NCI-H2081 treated with DMSO at 0.1 percent for 48 hours (cell line): ENCODE measurements around the gene HEMK1.

Experiments used
- DNase-seq: peaks from one replicate; lab custom pipeline; 2025; lab: John Stamatoyannopoulos, UW

The HEMK1 gene

GRCh38 chr3:50616770-50617095 lies 47.4 kb downstream of the HEMK1 start:
- DNase-seq = peak; percentile 3

GRCh38 chr3:50617096-50617791 lies 47.9 kb downstream of the HEMK1 start, which contains the start of gene MAPKAPK3:
Gene MAPKAPK3 (plus strand): TSS chr3:50617151. CDS start chr3:50617566, 415 bp downstream.
- DNase-seq = no peak

GRCh38 chr3:50617911-50618481 lies 48.7 kb downstream of the HEMK1 start:
- no peak for DNase-seq

GRCh38 chr3:50620420-50620819 lies 51.1 kb downstream of the HEMK1 start:
- no peak for DNase-seq

GRCh38 chr3:50620820-50621219 lies 51.5 kb downstream of the HEMK1 start:
- DNase-seq = no peak

GRCh38 chr3:50622881-50623280 lies 53.6 kb downstream of the HEMK1 start:
- no peak for DNase-seq

- no peak for DNase-seq
Measured at GRCh38 chr3:50623840-50624474, 54.6 kb downstream of the HEMK1 start.

- DNase-seq = no peak
Measured at GRCh38 chr3:50624634-50625033, 55.3 kb downstream of the HEMK1 start.

- DNase-seq = no peak
Measured at GRCh38 chr3:50625231-50626182, 56.2 kb downstream of the HEMK1 start.

GRCh38 chr3:50626401-50626800 lies 57.1 kb downstream of the HEMK1 start:
- DNase-seq = no peak

- DNase-seq = no peak
Measured at GRCh38 chr3:50627407-50628051, 58.2 kb downstream of the HEMK1 start.

GRCh38 chr3:50628601-50629000 lies 59.3 kb downstream of the HEMK1 start:
- no peak for DNase-seq

GRCh38 chr3:50630394-50630793 lies 61.1 kb downstream of the HEMK1 start:
- DNase-seq = no peak

- no peak for DNase-seq
Measured at GRCh38 chr3:50630877-50631276, 61.6 kb downstream of the HEMK1 start.

- DNase-seq = no peak
Measured at GRCh38 chr3:50632450-50632849, 63.1 kb downstream of the HEMK1 start.

GRCh38 chr3:50633230-50633790 lies 64.0 kb downstream of the HEMK1 start:
- DNase-seq = no peak

- no peak for DNase-seq
Measured at GRCh38 chr3:50635066-50635465, 65.7 kb downstream of the HEMK1 start.

- no peak for DNase-seq
Measured at GRCh38 chr3:50637011-50637410, 67.7 kb downstream of the HEMK1 start.

GRCh38 chr3:50637945-50638344 lies 68.6 kb downstream of the HEMK1 start:
- DNase-seq = no peak

GRCh38 chr3:50639055-50639494 lies 69.8 kb downstream of the HEMK1 start:
- DNase-seq = no peak

GRCh38 chr3:50642382-50642781 lies 73.1 kb downstream of the HEMK1 start:
- DNase-seq = no peak
